NCI-H2081 (cell line): ENCODE results near the gene VMP1.
A peak's percentile ranks its signal among the peaks of the same experiment; 100 is the strongest.
"Not testable (repeated sequence)": the region's sequence is repeated elsewhere in the genome, so short reads cannot be mapped to it uniquely, and the experiment has no call there.

ENCODE experiments used
- DNase-seq, 2 experiments: peaks; one replicate each; lab custom pipeline; 2025; lab: John Stamatoyannopoulos, UW

Gene VMP1

GRCh38 chr17:59841091-59841881, 133.8 kb downstream of the VMP1 start:
- DNase-seq: peak; percentile 35 to 37

GRCh38 chr17:59841882-59842263, 134.4 kb downstream of the VMP1 start:
- not testable (repeated sequence) for DNase-seq

- peak in 1 of 2 experiments; percentile 23 for DNase-seq
Observed at GRCh38 chr17:59842901-59843652, 135.6 kb downstream of the VMP1 start.

GRCh38 chr17:59844884-59845594, 137.6 kb downstream of the VMP1 start:
- peak in 1 of 2 experiments; percentile 37 for DNase-seq

GRCh38 chr17:59845595-59846393, 138.3 kb downstream of the VMP1 start:
- DNase-seq: peak; percentile 94 to 100

- DNase-seq: peak; percentile 77 to 88
Observed at GRCh38 chr17:59846394-59847165, 139.1 kb downstream of the VMP1 start.

- DNase-seq: no peak
Observed at GRCh38 chr17:59848385-59848668, 140.9 kb downstream of the VMP1 start.

GRCh38 chr17:59848778-59849177, 141.3 kb downstream of the VMP1 start:
- DNase-seq: no peak

- not testable (repeated sequence) for DNase-seq
Observed at GRCh38 chr17:59850311-59850710, 142.9 kb downstream of the VMP1 start.

- DNase-seq: no peak
Observed at GRCh38 chr17:59851439-59852375, 144.3 kb downstream of the VMP1 start.

GRCh38 chr17:59852847-59853167, 145.4 kb downstream of the VMP1 start:
- DNase-seq: not testable (repeated sequence)

GRCh38 chr17:59853168-59853918, 145.9 kb downstream of the VMP1 start:
- peak; percentile 88 to 96 for DNase-seq

GRCh38 chr17:59853919-59854729, 146.7 kb downstream of the VMP1 start:
- DNase-seq: not testable (repeated sequence)

GRCh38 chr17:59856859-59857794, 149.7 kb downstream of the VMP1 start:
- DNase-seq: peak in 1 of 2 experiments; percentile 19

- DNase-seq: no peak
Observed at GRCh38 chr17:59858167-59858816, 150.8 kb downstream of the VMP1 start.

GRCh38 chr17:59858932-59859331, 151.5 kb downstream of the VMP1 start:
- no peak for DNase-seq
